ENCODE results near the gene TRAK2. TPM values are rescaled to one million over a fixed set of nuclear protein-coding genes. Genes with fewer than 3 reads are reported as not detected.

TRAK2 gene
- total RNA-seq, 2 donors from 2014 or later = 89.7 to 130 TPM

DNA sequence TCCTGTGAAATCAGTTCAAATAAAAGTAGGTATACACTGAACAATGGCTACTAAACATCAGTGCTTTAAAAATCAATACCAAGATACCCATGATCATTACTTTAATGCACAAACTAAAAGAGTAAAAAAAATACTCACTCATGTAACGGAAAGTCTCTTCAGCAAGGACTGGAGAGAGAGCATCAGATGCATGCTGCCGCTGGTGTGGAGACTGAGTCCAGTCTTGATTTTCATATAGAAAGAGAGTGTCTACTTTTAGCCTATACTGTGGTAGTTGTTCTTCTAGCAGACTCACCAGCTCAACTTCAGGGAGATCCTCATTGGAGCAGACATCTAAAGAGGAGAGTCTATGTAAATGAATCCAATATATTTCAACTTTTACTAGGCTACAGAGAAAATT lies 44.0 kb downstream of the TRAK2 start:
- Histone ChIP-seq H3K27me3 (no peaks in the 10 kb centered on the region), H3K36me3 (no peaks in the 10 kb centered on the region), H3K9me3 (no peaks in the 10 kb centered on the region), H3K4me3 (peak overlapping the region; percentile 30 to 36), H3K4me1 (peaks cover 0 to 68% of the 10 kb centered on the region in 2 donors), H3K27ac (peak overlapping the region; percentile 65 to 87)
- DNase-seq (ENCODE audit: low spot score) = no peak
- TF ChIP-seq, protein P1, sequence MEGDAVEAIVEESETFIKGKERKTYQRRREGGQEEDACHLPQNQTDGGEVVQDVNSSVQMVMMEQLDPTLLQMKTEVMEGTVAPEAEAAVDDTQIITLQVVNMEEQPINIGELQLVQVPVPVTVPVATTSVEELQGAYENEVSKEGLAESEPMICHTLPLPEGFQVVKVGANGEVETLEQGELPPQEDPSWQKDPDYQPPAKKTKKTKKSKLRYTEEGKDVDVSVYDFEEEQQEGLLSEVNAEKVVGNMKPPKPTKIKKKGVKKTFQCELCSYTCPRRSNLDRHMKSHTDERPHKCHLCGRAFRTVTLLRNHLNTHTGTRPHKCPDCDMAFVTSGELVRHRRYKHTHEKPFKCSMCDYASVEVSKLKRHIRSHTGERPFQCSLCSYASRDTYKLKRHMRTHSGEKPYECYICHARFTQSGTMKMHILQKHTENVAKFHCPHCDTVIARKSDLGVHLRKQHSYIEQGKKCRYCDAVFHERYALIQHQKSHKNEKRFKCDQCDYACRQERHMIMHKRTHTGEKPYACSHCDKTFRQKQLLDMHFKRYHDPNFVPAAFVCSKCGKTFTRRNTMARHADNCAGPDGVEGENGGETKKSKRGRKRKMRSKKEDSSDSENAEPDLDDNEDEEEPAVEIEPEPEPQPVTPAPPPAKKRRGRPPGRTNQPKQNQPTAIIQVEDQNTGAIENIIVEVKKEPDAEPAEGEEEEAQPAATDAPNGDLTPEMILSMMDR (IDR thresholded peaks at IDR 0.05) = no peak

DNA sequence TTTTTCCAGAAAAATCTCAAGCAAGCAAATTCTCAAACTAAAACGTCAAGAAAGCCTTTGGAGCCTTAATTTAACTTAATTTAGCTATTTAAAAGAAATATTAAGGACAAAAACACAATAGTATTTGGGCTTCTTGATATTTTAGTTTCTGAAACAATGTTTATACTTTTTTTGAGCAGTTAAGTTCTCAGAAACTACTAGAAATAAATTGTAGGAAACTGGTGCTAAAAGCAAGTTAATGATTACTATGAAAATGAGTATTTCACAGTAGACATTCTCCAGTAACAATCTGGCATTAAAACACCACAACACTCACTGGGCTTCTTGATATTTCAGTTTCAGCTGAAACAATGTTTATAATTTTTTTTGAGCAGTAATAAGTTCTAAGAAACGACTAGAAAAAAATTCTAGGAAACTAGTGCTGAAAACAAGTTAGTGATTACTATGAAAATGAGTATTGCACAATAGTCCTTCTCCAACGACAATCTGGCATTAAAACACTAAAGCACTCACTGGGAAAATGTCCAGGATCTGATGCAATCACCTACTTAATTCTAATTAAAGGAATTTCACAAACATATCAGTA lies 45.1 kb downstream of the TRAK2 start:
- H3K9me3 ChIP-seq = no peaks in the 10 kb centered on the region
- H3K4me3 ChIP-seq = peak overlapping the region; percentile 30 to 36
- no peak for DNase-seq (ENCODE audit: low spot score)
- peaks cover 0 to 63% of the 10 kb centered on the region in 2 donors for H3K4me1 ChIP-seq
- H3K27ac ChIP-seq = peak overlapping the region; percentile 65 to 87
- TF ChIP-seq, protein P1 (IDR thresholded peaks at IDR 0.05) = no peak
- H3K36me3 ChIP-seq = no peaks in the 10 kb centered on the region
- no peaks in the 10 kb centered on the region for H3K27me3 ChIP-seq

DNA sequence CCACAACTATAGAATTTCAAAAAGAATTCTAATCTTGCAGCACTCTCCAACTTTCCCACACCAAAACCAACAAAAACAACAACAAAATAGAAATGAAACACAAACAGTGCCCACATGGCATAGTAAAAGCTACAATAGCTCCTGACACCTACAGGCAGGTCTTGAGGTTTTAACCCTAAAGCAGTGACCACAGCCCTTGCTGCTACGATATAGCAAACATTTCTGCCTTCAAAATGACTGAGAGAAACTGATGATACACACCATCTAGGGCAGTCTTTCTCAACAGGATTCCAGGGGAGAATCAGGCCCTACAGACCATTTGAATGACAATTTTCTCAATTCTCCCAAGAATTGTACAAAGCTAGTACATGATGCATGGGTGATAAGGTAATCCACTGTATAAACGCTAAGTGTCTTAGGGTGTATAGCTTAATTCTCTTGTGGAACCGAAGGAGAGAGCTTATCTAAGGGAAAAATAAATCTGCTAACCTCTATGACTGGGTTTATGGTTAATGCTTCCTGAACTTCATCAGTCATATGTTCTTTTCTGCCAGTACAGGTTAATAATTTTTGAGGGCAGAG lies 46.5 kb downstream of the TRAK2 start:
- Histone ChIP-seq H3K4me3 (peak overlapping the region; percentile 14 to 36), H3K4me1 (peaks cover 0 to 63% of the 10 kb centered on the region in 2 donors), H3K9me3 (no peaks in the 10 kb centered on the region), H3K36me3 (peaks cover 8% of the 10 kb centered on the region), H3K27ac (peak overlapping the region; percentile 65 to 87), H3K27me3 (no peaks in the 10 kb centered on the region)
- no peak for DNase-seq (ENCODE audit: low spot score)
- TF ChIP-seq, protein P1 (IDR thresholded peaks at IDR 0.05) = no peak

DNA sequence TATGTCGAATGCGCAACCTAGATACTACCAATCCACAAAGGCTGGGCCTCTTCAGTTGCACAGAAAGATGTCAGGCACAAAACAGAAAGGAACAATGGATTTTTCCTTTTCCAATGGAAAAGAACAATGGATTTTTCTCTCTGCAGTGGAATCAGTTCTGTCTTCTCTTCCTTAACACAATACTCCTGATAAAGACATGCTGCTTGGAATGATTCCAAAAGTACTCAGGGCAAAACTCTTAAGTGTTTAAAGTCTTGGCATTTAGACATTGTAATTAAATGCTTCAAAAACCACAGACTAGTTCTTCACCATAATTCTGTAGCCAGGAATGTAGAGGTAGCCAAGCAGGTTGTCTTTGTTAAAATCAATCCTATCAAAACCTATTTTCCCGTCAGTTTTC lies 47.4 kb downstream of the TRAK2 start:
- Histone ChIP-seq H3K4me3 (peak overlapping the region in 1 of 2 donors; percentile 2), H3K4me1 (peaks cover 0 to 55% of the 10 kb centered on the region in 2 donors), H3K27ac (peak overlapping the region; percentile 65 to 87)

DNA sequence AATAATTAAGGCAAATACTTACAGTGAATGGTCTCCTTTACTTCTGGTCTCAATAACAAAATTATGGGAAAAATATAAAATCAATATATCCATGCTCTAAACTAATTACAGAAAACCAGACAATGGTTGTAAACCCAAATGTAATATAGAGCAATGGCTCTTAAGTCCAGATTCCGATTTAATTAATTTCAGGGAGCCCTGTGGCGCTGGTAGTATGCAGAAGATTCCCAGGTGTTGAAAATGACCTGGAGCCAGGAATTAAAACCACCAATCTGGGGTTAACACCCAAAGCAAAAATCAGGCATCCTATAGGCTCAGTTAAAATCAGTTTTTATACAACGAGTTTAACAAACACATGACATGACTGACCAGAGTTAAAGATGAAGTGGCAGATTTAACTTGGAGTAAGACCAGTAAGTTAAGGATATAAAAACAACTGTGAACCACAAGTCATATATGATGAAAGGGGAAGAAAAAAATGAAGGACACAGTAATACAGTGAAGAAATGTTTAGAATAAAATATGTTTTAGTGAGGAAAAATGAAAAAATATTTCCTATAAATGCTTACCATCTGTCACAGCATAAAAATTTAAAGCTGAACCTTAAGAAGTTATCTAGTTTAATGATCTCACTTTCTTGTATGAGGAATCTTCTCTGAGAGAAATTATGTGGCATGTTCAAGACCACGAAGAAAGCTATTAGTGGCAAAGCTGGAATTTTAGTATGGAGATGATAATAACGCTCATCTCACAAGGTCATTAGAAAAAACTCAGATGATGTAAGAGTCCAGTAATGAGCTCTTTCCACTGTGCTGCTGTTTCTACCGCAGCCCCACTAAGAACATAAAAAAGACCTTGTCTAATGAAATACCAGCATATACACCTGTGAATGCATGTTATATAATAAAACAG lies 48.4 kb downstream of the TRAK2 start:
- Histone ChIP-seq H3K36me3 (peaks cover 26% of the 10 kb centered on the region), H3K9me3 (no peaks in the 10 kb centered on the region), H3K27me3 (no peaks in the 10 kb centered on the region), H3K4me3 (peak overlapping the region; percentile 2 to 6), H3K4me1 (peaks cover 0 to 55% of the 10 kb centered on the region in 2 donors), H3K27ac (peak overlapping the region; percentile 27 to 87)
- DNase-seq (ENCODE audit: low spot score) = no peak
- TF ChIP-seq, protein P1 (IDR thresholded peaks at IDR 0.05) = no peak

More for the DNA sequence above, 47.4 kb downstream of the TRAK2 start:
- no peaks in the 10 kb centered on the region for H3K27me3 ChIP-seq
- DNase-seq (ENCODE audit: low spot score) = no peak
- peaks cover 17% of the 10 kb centered on the region for H3K36me3 ChIP-seq
- TF ChIP-seq, protein P1 (IDR thresholded peaks at IDR 0.05) = no peak
- H3K9me3 ChIP-seq = no peaks in the 10 kb centered on the region
